GM20000 (cell line): Measurements from ENCODE around the gene FAM83F.

ENCODE experiments used
- DNase-seq: peaks from one replicate; pipeline ENCODE4 v3.0.0; 2012; ENCODE audit warnings: low spot score
- CTCF ChIP-seq: IDR thresholded peaks from 2 replicates; pipeline ENCODE4 v1.5.1; 2012; ENCODE audit warnings: mild to moderate bottlenecking, control low read depth; ENCODE audit errors: extremely low read depth, missing control alignments

The FAM83F gene

DNA sequence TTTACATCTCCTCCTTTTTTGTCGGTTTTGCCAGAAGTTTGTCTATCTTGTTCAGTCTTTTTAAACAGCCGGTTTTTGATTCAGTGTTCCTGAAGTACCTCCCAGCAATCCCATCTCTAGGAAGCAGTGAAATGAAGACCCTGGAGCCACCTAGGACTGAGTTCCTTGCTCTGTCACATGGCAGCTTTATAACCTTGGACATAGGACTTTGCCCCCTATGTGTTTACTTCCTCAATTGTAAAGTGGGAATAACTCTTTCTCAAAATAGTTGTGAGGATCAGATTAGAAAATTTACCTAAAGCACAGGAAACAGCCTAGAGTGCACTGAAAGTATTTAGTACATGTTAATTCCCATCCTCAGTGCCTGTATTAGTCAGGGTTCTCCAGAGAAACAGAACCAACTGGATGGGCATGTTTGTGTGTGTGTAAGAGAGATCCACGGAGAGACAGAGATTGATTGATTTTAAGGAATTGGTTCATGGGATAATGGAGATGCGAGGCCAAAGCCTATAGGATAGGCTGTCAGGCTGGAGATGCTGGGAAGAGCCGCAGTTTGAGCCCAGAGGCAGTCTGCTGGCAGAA is 20.0 kb downstream of the FAM83F start:
- no peak for DNase-seq
- TF ChIP-seq CTCF, result no peak

- TF ChIP-seq CTCF, result no peak
- DNase-seq, result no peak
Measured at GRCh38 chr22:40015358-40015976, 20.7 kb downstream of the FAM83F start.

- no peak for TF ChIP-seq CTCF
- DNase-seq, result no peak
Measured at GRCh38 chr22:40018051-40018450, 23.3 kb downstream of the FAM83F start.

GRCh38 chr22:40019100-40019499 is 24.3 kb downstream of the FAM83F start:
- DNase-seq, result no peak
- TF ChIP-seq CTCF, result no peak

GRCh38 chr22:40020956-40021355 is 26.2 kb downstream of the FAM83F start:
- DNase-seq, result no peak
- no peak for TF ChIP-seq CTCF

GRCh38 chr22:40021401-40022000 is 26.7 kb downstream of the FAM83F start:
- no peak for TF ChIP-seq CTCF
- no peak for DNase-seq

DNA sequence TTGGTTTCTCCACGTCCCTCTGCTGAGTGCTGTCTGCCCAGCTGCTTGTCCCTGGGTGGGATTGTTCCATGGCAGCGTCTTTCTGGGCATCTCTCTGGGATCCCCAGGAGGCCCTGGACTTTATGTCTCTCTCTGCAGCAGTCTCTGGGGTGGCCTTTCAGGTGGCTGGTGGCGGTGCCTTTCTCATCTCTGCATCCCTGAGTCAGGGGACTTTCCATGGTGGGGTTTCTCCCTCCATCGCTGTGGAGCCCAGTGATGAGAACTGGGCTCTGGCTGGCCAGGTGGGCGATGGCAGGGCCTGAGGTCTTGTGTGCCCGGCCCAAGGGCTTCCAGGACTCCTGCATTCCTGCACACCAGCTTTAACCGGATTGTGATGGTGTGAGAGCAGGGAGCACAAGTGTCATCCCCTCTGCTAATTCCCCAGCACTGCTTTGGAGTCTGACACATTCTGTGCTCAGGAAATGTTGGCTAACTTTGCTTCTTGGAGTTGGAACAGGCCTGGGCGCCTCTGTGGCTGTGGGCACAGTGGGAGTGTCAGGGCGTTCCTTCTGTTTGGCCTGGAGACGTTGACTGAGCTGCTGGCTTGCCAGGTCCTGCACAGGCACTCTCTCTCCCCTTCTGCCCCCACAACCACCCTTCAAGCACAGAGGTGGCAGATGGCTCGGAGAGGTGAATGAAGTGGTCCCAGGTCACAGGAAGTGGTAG is 27.9 kb downstream of the FAM83F start:
- TF ChIP-seq CTCF, result no peak
- DNase-seq, result no peak
